ENCODE data around the gene SKI.

SKI gene

DNA sequence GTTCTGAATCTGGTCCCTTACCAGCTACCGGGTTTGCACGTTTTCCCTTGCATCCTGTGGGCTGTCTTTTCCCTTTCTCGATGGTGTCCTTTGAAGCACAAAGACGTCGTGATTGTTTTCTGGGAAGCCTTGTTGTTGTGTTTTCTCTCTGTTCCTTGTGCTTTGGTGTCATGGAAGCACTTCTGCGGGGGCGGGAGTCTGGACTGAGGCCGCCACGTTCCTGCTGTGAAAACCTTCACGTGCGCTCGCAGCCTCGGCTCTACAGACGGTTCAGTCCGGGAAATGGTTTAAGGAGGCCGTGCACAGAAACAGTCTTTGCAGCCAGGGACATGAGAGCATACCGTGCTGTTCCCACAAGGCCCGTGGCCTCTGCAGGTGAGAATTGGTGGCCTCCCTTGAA lies 68.5 kb downstream of the SKI start:
- no peak for DNase-seq (ENCODE audit: low spot score)
- no peak for TF ChIP-seq CTCF (IDR thresholded peaks at IDR 0.05)

GRCh38 chr1:2297246-2298011 lies 69.3 kb downstream of the SKI start:
- TF ChIP-seq CTCF (IDR thresholded peaks at IDR 0.05): no peak
- H3K4me3 ChIP-seq: no peak overlapping the region
- H3K27ac ChIP-seq: no peak overlapping the region
- DNase-seq (ENCODE audit: low spot score): no peak

More for the DNA sequence above, 68.5 kb downstream of the SKI start:
- no peak overlapping the region for H3K27ac ChIP-seq
- H3K4me3 ChIP-seq: no peak overlapping the region

DNA sequence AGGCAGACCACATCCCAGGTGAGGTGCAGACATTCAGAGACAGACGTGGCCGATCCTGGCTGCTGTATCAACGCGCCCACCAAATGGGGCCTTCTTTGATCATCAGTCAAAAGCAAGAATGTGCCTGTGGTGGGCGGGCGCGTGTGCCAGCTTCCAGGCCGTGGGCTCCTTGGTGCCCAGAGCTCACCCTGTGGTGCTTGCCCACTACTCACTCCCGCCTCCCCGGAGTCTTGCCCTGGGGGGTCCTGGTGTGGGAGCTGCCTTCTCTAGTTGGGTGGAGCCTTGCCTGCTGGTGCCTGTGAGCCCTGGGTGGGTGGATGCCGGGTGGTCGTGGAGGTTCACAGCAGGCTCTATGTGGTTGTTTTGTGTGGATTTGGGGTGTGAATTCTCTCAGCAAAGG lies 70.6 kb downstream of the SKI start:
- H3K27ac ChIP-seq: peak overlapping the region; percentile 81 to 92
- DNase-seq (ENCODE audit: low spot score): no peak
- peak overlapping the region; percentile 67 for H3K4me3 ChIP-seq
- no peak for TF ChIP-seq CTCF (IDR thresholded peaks at IDR 0.05)

DNA sequence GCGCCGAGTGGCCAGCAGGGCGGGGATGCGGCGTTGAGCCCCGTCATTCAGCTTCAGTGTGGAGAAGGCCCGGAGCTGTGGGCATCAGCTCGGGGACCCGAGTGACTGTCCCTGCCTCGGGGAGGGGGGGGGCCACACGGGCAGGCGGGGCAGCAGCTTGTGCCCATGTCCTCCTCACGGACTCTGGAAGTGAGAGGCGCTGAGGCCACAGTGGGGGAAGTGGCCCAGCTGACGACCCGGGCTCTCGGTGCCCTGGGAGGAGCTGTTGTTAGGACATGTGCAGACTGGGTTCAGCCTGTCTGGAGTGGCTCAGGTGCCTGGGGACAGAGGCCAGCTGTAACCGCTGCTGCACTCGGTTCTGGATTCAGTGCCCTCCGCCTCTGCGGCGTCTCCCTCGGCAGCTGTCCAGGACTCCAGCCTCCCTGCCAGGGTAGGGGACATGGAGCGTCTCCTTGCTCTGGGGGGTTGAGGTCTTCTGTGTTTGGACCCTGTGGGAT lies 71.1 kb downstream of the SKI start:
- TF ChIP-seq CTCF (IDR thresholded peaks at IDR 0.05): no peak
- H3K4me3 ChIP-seq: peak overlapping the region; percentile 67
- DNase-seq (ENCODE audit: low spot score): no peak
- peak overlapping the region; percentile 81 to 92 for H3K27ac ChIP-seq

DNA sequence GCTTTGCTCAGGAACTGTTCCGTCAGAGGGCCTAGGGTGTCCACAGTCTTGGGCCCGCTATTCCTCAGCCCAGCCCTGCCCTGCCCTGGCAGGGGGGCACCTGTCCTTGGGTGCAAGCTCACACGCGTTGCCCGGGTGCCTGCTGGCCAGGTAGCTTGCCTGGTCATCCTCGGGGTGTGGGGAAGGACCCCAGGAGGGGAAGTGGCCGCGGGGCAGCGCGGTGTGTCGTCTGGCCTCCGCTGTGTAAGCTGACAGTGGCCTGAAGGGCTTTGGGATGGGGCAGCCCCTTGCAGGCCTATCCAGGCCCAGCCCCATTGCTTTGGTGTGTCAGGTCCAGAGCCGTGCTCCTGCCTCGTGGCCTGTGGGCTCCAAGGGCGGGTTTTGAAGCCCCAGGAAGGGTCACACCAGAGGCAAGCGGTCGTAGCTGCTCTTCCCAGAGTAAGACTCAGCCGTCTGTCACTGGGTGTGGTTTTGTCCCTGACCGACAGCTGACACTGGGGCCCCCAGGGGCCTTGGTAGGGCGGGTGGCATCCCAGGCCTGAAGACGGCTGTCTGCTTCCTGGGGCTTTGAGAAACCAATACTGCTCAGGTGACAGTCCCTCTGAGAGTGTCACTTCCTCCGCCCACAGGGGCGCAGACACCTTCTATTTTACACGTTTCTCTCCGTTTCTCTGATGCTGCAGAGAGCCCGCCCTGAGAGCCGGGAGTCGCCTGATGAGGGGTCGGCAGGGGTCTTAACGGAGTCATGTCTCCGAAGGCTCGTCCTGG lies 72.1 kb downstream of the SKI start:
- TF ChIP-seq CTCF (IDR thresholded peaks at IDR 0.05): no peak
- Histone ChIP-seq H3K27ac (peak overlapping the region; percentile 81 to 92), H3K4me3 (peak overlapping the region; percentile 67)
- no peak for DNase-seq (ENCODE audit: low spot score)

- no peak for TF ChIP-seq CTCF (IDR thresholded peaks at IDR 0.05)
- no peak for DNase-seq (ENCODE audit: low spot score)
- peak overlapping the region; percentile 81 to 92 for H3K27ac ChIP-seq
- H3K4me3 ChIP-seq: peak overlapping the region; percentile 67
Measured at GRCh38 chr1:2300851-2301606, 72.9 kb downstream of the SKI start.
